GM19025 (cell line): ENCODE data around the gene DNAJB13.

ENCODE experiments used
- ATAC-seq: cut with Tn5 transposase; IDR thresholded peaks from one replicate; pipeline ENCODE4 v1.9.1; 2021; ENCODE audit warnings: mild to moderate bottlenecking, low read depth, moderate library complexity; ENCODE audit not compliant: unreplicated experiment

Gene DNAJB13

DNA sequence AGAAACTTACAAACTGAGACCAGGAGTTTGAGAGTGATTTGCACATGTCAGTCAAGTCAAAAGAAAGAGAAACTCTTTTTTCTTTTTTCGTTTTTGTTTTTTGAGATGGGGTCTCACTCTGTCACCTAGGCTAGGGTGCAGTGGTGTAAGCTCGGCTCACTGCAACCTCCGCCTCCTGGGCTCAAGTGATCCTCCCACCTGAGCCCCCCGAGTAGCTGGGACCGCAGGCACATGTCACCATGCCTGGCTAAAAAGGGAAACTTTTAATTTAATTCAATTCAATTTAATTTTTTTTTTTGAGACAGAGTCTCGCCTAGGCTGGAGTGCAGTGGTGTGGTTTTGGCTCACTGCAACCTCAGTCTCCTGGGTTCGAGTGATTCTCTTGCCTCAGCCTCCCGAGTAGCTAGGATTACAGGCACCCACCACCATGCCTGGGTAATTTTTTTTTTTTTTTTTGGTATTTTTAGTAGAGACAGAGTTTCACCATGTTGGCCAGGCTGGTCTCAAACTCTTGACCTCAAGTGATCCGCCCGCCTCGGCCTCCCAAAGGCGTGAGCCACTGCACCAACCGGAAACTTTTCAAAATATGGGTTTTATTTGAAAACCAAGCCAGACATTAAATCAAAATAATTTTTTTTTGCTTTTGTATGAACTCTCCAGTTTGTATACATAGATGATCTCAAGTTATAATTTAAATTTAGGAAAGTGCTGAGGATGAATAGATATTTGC is 48.2 kb downstream of the DNAJB13 start:
- no peak for ATAC-seq

DNA sequence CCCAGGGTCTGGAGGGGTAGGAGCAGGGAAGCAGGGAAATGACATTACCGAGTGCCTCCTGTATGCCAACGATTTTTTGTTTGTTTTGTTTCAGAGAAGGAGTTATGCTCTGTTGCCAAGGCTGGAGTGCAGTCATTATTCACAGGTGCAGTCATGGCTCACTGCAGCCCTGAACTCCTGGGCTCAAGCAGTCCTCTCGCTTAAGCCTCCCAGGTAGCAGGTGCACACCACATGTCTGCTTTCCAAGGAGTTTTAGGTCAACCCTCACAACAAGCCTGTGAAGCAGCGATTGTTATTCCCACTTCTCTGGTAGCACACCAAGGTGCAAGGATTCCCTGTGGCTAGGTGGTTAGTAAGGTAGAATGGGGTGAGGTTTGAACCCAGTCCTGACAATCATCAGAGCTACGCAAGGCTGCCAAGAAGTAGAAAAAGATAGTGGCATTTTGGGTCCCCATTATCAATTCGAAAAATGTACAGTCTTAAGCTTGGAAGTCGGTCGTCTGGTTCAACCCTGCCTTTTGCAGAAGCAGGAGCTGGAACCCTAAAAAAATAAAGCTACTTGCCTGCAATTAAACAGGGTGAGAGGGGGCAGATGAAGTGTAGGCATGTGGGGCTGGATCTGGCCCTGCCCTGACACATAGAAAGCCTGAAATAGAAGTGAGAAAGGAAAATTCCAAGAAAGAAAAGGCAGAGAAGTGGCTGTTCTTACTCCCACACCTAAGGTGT is 48.9 kb downstream of the DNAJB13 start:
- no peak for ATAC-seq

DNA sequence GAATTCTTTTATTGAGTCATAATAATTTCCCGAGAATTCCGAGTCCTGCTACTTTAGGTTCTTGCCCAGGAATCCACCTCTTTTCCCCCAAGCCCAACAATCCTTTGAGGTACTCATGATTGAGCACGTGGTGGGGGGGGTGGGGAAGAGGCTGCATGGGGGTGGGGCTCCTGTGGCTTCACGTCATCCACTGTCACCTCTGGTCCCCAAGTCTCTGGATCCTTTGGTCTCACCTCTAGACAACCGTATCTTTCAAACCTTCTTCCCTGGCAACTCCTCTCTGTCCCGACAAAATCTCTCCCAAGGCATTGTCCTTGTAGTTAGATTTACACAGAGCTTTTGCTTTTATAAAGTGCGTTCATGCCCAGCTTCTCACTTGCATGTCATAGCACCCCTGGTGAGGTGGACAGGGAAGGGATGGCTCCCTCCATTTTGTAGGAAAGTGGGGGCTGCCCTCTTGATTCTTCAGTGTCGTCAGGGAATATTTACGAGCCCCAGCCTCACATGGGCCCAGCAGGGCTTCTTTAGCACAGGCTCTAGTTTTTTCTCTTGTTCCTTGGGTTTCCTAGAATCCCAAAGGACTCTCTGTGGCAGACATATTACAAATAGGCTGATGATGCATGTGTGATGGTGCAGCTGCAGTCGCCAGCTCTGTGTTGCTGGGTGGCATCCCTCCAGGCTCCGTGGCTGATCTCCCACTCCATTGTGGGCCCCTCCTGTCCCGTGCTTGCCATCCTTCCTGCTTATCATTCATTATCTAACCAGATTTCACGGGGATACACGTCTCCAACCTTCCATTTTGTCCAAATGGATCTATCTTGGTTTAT is 49.7 kb downstream of the DNAJB13 start:
- ATAC-seq = no peak

DNA sequence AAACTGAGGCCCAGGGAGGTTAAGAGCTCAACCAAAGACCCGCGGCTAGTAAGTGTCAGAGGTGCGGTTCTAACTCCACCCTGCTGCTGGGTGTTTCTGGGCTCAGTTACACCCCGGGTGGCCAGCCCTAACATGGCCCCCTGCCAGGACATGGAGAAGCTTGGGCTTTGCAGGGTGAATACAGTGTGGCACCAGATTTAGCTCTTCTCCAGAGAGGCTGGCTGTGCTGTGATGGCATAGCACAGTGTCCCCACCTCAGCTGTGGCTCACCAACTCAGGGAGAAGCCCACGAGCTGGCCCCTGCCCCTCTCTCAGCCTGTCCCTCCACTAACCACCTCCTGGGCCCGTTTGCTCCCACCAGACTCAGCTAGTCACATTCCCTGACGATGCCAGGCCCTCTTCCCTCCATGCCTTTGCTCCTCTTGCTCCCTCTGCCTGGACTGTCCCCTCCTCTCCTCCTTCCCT is 51.0 kb downstream of the DNAJB13 start:
- ATAC-seq = no peak

DNA sequence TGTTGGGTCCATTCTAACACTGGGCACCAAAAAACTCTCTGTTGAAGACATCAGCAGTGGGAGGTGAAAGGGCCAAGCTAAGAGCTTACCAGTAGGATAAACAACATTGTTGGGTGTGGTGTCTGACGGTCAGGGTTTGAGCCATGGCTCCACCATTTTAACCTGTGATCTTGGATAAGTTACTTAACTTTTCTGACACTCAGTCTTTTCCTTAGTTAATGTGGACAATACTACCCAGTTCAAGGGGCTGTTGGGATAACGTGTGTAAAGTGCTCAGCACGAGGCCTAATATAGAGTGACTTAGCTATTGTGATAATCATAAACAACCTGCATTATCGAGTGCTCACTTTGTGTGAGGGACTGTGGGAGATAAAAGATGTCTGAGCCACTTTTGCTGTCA is 52.0 kb downstream of the DNAJB13 start:
- no peak for ATAC-seq

DNA sequence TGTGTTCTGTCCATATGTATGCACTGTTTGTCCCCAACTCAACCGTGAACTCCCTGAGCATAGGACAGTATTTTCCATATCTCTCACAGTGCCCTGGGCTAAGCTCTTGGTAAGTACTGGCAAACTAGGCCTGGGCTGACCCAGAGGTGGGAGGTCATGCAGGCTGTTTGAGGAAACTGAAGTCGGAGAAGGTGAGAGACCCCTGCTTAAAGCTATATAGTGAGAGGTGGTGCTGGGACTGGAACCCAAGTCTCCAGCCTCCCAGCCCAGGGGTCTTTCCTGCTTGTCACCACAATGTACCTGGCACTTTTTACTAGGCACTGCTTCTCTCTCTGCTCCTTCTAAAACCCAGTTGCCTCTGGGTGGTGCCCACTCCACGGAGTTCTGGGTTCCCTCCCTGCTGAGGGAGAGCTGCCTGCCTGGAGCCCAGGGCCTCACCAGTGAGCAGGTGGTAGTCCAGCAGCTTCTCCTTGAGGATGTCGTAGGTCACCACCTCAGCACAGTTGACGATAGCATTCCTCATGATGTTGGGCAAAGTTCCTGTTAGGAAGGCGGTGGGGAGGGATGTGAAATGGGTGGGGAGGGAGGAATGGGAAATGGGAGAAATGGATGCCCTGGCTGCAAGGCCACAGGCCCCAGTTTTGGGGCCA is 53.3 kb downstream of the DNAJB13 start:
- ATAC-seq = no peak

DNA sequence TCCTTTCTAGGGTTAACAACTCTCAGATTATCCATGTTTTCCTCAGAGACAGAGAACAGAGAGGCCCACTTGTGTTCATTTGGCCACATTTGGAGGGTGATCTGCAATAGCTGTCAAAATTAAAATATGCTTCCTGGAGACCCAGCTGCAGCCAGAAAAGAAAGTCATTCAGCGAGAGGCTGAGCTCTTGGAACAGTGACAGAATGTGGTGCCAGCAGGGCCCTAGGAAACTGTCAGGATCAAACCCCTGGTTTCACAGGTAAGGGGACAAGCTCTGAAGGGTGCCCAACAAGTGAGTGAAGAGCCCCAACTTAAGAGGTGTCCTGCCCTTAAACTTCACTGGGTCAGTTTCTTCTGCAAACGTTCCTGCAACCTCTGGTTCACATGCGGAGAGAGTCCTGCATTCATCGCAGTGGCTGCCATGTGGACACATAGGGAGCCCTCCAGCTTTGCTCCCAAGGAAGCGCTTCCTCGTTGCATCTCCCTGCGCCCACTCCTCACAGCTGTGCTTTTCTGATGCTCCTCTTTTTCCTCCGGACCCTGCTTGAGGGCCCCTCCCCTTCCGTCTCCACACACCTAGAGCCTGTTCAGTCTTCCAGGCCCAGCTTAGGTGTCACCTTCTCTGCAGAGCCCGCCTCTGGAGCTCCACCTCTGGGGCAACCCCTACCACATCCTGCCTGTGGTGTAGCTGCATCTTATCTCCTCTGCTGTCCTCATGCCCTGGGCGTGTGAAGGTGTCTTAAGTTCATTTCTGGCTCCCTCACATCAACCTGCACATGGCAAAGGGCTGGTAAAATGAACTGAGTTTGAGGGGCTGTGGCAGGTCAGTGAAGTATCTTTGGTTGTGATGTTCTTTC is 54.2 kb downstream of the DNAJB13 start:
- no peak for ATAC-seq

DNA sequence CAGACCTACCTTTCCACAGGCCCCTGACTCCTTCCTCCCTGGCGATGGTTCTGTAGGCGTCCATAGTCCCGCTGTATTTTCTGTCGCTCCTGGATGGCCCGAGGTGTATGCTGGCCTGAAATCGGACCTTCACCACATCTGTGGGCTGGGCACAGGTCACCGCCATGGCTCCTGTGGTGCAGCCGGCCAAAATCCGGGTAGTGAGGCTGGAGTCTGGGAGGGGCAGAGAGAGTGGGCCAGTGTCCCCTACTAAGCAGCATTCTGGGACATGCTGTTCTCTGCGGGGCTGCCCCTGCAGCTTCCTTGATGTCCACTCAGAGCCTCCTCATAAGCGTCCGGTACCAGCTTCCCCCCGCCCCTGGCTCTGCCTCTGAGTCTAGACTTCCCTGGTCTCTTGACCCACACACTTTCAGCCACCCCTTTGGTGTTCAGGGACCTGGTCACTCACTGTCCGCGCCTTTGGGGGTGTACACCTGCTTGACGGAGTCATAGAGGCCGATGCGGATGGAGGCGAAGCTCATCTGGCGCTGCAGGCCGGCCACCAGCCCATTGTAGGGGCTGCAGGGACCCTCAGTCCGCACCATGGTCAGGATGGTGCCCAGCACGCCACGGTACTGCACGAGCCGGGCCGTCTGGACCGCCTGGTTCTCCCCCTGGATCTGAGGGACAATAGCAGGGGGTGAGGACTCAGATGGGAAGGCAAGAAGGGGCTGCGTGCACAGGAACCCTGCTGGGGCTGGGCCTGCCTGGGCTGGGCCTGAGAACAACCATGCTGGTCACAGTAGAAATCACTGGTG is 55.1 kb downstream of the DNAJB13 start:
- no peak for ATAC-seq

DNA sequence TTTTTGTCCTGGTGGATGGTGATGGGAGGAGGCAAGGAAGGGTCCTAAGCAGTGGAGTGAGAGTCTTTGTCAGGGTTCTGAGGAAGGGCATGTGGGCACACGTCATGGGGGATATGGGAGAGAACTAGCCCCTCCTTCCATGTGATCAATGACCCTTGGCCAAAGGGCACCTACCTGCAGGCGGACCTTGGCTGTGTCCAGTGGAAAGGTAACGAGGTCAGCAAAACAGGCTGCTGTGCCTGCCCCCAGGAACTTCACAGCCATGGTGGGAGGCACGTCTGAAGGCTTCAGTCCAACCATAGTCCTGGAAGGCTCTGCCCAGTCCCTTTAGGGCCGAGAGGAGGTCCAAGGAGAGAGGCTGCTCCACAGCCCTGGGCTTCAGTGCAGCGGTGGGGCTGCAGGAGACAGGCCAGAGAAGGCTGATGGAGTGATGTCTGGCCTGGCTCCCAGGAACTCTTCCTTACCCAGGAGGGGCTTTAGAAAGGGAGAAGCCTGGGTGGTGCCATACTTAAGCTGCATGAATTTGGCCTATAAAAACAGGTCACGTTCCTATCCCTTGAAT is 56.0 kb downstream of the DNAJB13 start:
- no peak for ATAC-seq

DNA sequence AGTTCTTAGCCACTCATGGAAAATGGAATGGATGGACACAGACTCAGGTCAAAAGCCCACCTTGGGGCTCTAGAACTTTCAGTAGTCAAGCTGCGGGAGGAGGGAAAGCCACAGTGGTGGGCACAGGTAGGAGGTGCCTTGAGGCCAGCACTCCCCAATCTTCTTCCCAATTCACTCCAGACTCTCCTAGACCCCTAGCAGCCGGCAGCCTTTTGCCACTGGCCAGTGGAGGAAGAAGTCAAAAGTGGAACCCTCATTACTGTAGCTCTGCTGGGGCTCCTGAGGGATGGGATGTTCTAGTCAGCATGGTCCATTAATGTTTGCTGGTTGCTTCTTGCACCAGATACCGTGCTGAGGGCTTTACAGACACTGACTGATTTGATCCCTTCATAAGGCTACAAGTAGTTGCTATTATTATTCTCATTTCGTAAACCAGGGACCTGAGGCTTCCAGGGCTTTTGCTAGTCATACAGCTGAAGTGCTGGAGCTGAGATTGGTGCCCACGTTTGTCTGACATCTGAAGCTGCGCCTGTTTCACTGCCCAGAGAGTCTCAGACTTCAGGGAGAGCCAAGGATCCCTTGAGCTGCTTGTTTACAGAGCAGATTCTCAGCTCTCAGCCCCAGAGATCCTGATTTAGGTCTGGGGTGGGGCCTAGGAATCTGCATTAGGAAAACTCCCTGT is 57.0 kb downstream of the DNAJB13 start:
- ATAC-seq = no peak

DNA sequence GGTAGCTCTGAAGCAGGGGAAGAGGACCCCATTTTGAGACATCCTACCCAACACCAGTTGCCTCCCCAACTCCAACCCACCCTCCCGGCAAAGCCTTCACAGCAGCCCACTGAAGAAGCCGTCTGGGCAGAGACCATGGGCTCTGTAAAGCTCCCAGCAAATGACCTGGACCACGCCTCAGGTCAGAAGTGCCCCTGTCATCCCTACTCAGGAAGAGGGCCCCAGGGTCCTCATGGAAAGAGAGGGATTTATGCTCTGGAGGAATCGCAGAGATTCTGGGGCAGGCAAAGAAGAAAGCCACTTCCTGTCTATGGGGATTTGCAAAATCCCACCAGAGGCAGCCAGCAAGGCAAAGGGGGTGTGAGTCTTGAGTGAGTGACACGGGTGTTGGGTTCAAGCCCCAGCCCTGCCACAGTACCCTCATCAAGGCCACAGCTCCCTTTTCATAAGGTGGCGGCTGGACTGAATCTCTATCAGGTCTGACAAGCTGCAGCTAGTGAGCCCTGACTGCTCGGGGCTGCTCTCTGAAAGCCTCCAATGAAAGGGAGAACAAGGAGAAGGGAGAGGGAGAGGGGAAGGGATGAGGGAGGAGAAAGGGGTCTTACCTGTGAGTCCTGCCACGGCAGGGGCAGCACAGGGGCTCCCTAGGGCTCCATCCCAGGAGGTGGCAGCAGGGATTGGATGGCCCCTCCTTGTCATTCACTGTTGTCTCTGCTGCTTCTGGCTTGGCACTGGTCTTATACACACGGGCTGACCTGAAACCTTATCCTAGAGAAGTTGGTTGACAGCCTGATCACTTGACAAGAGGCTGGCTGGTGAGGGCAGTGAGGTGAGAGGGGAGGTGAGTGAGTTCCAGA is 57.8 kb downstream of the DNAJB13 start, which contains the start of gene UCP3:
Gene UCP3, minus strand, starts transcription at position 713 of the 857 bp plus-strand sequence. CDS start 2,043 bp downstream, outside the sequence.
- no peak for ATAC-seq

DNA sequence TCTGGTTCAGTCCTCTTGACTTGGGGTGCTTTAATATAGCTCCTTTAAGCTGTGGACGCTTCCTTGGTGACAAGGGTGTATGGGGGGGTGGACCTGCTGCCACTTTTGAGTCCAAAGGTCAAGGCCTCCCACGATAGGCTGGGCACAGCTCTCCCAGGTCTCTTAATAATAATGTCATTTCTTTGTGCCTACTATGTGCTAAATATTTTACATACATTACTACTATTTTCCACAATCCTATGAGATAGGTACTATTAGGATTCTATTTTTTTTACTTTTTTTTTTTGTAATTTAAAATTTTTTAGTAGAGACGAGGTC is 58.4 kb downstream of the DNAJB13 start:
- no peak for ATAC-seq

DNA sequence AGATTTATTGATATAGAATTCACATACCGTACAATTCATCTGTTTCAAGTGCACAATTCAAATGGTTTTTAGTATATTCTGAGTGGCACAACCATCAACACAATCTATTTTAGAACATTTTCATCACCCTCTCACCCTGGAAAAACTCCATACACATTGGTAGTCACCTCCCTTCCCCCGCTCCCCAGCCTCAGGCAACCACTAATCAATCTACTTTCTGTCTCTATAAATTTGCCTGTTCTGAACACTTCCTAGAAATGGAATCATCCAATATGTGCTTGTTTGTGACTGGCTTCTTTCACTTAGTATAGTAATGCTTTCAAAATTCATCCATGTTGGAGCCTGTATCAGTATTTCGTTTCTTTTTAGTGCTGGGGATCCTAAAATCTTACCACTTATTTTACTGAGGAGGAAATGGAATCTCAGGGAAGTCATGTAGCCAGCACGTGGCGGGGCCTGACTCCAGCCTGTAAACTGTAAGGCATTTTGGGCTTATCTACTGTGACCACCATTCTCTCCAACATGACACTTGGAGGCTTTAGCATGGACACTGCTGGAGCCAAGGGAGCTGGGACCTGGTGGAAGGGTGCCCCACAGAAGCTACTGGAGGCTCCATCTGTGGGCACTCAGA is 59.0 kb downstream of the DNAJB13 start:
- no peak for ATAC-seq

DNA sequence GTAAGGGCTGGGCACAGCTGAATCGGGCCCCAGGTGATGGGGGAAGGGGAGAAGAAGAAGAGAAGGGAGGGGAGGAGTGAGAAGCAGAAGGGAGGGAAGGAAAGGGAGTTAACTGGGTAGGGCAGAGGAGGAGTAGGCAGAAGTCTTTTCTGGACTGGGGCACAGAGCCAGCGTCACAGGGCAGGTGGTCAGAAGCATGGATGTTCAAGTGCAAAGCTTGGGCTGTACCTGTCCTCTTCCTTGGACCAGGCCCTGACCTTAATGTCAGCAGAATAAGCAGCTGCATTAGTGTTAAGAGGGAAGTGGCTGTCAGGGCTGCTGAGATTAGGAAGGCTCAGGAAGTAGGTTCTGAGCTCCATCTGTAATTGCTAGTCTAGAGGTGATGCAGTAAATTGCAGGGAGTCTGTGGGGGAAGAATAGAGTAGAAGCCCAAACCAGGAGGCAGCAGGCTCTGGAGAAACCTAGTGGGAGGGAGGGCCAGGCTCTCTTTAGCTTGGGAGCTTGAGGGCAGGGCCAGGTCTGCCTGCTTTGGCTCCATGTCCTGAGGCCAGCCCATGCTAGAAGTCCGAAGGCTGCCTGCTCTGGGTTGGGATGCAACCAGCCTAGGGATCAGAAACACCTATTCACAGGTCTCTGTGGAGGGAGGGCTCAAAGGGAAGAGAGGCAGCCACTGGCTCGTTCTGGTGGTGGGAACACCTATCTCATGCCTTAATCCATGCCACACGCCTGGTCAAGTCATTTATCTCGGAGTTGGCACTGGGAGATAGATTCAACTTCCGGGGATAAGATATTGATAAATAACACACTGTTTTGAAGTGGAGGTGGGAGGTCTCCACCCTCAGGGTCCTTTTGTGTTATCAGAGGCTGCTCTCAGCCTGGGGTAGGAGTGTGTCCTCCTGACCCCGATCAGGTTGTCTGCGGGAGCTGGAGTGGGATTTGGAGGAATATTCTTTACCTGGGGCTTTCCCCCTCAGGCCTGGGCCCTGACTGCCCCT is 59.8 kb downstream of the DNAJB13 start:
- no peak for ATAC-seq

DNA sequence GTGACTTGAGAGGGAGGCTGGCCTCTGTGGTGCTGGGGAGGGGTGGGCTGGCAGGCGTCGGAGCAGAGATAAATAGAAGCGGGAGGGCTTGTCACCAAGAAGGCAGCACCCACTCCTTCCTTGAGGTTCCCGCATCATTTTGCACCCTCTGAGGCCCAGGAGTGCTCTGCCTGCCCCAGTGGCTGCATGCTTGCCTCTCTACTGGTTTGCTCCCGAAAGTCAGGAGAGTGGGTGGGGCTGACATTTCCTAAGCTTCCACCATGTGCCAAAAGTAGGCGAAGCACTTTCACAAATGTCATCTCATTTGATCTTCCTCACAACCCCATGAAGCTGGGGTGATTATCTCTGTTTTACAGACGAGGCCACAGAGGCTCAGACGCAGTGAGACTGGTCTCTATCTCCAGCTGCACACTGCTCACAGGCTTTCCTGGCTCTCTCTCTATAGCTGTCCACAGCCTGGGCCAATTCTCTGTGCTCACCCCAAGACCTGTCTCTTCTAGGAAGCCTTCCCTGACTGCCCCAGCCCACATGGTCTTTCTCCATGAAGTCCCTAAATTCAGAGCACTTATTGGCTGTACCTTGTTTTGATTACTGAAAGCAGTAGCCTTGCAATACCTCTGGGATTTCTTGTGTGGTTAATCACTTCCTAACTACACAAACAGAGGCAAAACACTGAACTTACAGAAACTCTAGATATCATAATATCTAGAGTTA is 60.7 kb downstream of the DNAJB13 start:
- ATAC-seq = peak; percentile 78
